Mesendoderm (in vitro differentiated cells): Measurements from ENCODE around the gene TXLNB.
A peak's percentile ranks its signal among the peaks of the same experiment; 100 is the strongest.

ENCODE experiments used
- DNase-seq: peaks from one replicate; pipeline ENCODE4 v3.0.0; 2013
- H2AK5ac ChIP-seq: 2 replicates; pipeline ENCODE4 v1.6.1; 2013; ENCODE audit warnings: low read length, inconsistent platforms
- H2BK120ac ChIP-seq: 2 replicates; pipeline ENCODE4 v1.6.1; 2013; ENCODE audit warnings: low read depth, mild to moderate bottlenecking, low read length, moderate library complexity, mixed read lengths
- H2BK15ac ChIP-seq: replicated peaks from 2 replicates; pipeline ENCODE4 v1.6.1; 2013; ENCODE audit warnings: low read depth, mild to moderate bottlenecking, moderate library complexity
- H2BK5ac ChIP-seq: 2 replicates; pipeline ENCODE4 v1.6.1; 2013; ENCODE audit warnings: low read length, inconsistent platforms
- H3K18ac ChIP-seq: 2 replicates; pipeline ENCODE4 v1.6.1; 2013; ENCODE audit warnings: mild to moderate bottlenecking, low read length, mixed read lengths
- H3K23ac ChIP-seq: one replicate; pipeline ENCODE4 v1.6.1; 2013; ENCODE audit warnings: low read length
- H3K27ac ChIP-seq: 2 replicates; pipeline ENCODE4 v1.5.1; 2013; ENCODE audit warnings: low read depth, mild to moderate bottlenecking, inconsistent platforms, low read length, moderate library complexity
- H3K27me3 ChIP-seq: 2 replicates; pipeline ENCODE4 v1.6.1; 2013; ENCODE audit warnings: low read length, control low read depth, mild to moderate bottlenecking, inconsistent platforms; ENCODE audit not compliant: insufficient read depth, poor library complexity
- H3K36me3 ChIP-seq: 2 replicates; pipeline ENCODE4 v1.6.1; 2013; ENCODE audit warnings: low read length, inconsistent platforms; ENCODE audit not compliant: control insufficient read depth, insufficient read depth
- H3K4ac ChIP-seq: one replicate; pipeline ENCODE4 v1.6.1; 2013; ENCODE audit warnings: low read depth, mild to moderate bottlenecking, low read length, moderate library complexity
- H3K4me1 ChIP-seq: 2 replicates; pipeline ENCODE4 v1.6.1; 2013; ENCODE audit warnings: low read depth, low read length, inconsistent platforms; ENCODE audit not compliant: control insufficient read depth
- H3K4me2 ChIP-seq: 2 replicates; pipeline ENCODE4 v1.6.1; 2013; ENCODE audit warnings: low read length
- H3K4me3 ChIP-seq: 2 replicates; pipeline ENCODE4 v1.5.1; 2013; ENCODE audit warnings: mild to moderate bottlenecking, low read length
- H3K56ac ChIP-seq: one replicate; pipeline ENCODE4 v1.6.1; 2013; ENCODE audit warnings: low read length
- H3K79me1 ChIP-seq: 2 replicates; pipeline ENCODE4 v1.6.1; 2013; ENCODE audit warnings: low read length, inconsistent platforms
- H3K79me2 ChIP-seq: 2 replicates; pipeline ENCODE4 v1.6.1; 2013; ENCODE audit warnings: mild to moderate bottlenecking, low read length; ENCODE audit not compliant: control insufficient read depth, insufficient read depth
- H3K9ac ChIP-seq: 2 replicates; pipeline ENCODE4 v1.6.1; 2013; ENCODE audit warnings: low read length, inconsistent platforms
- H4K5ac ChIP-seq: one replicate; pipeline ENCODE4 v1.6.1; 2013; ENCODE audit warnings: low read length
- H4K8ac ChIP-seq: one replicate; pipeline ENCODE4 v1.6.1; 2013; ENCODE audit warnings: low read depth, mild to moderate bottlenecking, control low read depth, low read length, moderate library complexity
- WGBS: extraction: QIAGEN DNeasy Blood & Tissue Kit; methylation state at CpG from one replicate; pipeline ENCODE4 v1.1.7; 2013; ENCODE audit warnings: low lambda C conversion rate, missing lambda C conversion rate; ENCODE audit not compliant: insufficient coverage; ENCODE audit errors: extremely low coverage; 5-methylcytosine and 5-hydroxymethylcytosine counted together

TXLNB gene

DNA sequence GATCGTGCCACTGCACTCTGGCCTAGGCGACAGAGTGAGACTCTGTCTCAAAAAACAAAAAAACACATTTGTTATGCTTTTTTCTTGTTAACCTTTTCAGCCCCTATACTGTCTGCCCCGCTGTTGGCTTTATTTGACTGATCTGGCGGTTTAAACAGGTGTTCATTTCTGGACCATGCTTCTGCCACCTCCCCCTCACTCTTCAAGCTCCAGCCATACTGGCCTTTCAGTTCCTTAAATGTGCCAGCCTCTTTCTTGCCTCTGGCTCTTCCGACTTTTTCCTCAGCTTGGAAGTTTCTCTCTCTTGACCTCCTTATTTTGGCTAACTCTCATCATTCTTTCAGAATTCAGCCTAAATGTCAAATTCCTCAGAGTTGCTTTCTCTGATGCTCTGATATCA is 35.2 kb upstream of the TXLNB start:
- H2BK120ac ChIP-seq, result no peak overlapping the region
- H3K23ac ChIP-seq, result no peak overlapping the region
- H2BK15ac ChIP-seq, result no peak overlapping the region
- no peaks in the 10 kb centered on the region for H3K79me1 ChIP-seq
- no peak overlapping the region for H4K5ac ChIP-seq
- H3K4me2 ChIP-seq, result no peak overlapping the region
- H3K27me3 ChIP-seq, result no peaks in the 10 kb centered on the region
- H2AK5ac ChIP-seq, result no peak overlapping the region
- peaks cover 1% of the 10 kb centered on the region for H3K4me1 ChIP-seq
- no peak overlapping the region for H3K4ac ChIP-seq
- no peak for DNase-seq
- no peak overlapping the region for H3K56ac ChIP-seq
- no peak overlapping the region for H3K4me3 ChIP-seq
- no peak overlapping the region for H3K18ac ChIP-seq
- H3K9ac ChIP-seq, result no peak overlapping the region
- H2BK5ac ChIP-seq, result no peak overlapping the region
- no peak overlapping the region for H3K27ac ChIP-seq
- WGBS, result no CpG with 5 or more reads among the region's 5 CpGs
- no peaks in the 10 kb centered on the region for H3K79me2 ChIP-seq
- H4K8ac ChIP-seq, result no peak overlapping the region
- no peaks in the 10 kb centered on the region for H3K36me3 ChIP-seq

GRCh38 chr6:139325686-139326085 is 33.9 kb upstream of the TXLNB start:
- no peak overlapping the region for H3K4me2 ChIP-seq
- H3K27ac ChIP-seq, result no peak overlapping the region
- peaks cover 1% of the 10 kb centered on the region for H3K4me1 ChIP-seq
- no peak overlapping the region for H3K18ac ChIP-seq
- no peak overlapping the region for H3K4ac ChIP-seq
- no peak overlapping the region for H3K4me3 ChIP-seq
- no peak for DNase-seq
- no peaks in the 10 kb centered on the region for H3K36me3 ChIP-seq
- no peak overlapping the region for H4K5ac ChIP-seq
- H3K9ac ChIP-seq, result no peak overlapping the region
- no peak overlapping the region for H2AK5ac ChIP-seq
- H3K56ac ChIP-seq, result no peak overlapping the region
- H4K8ac ChIP-seq, result no peak overlapping the region
- WGBS, result no CpG with 5 or more reads among the region's 1 CpG
- H3K79me2 ChIP-seq, result no peaks in the 10 kb centered on the region
- H3K79me1 ChIP-seq, result no peaks in the 10 kb centered on the region
- H2BK5ac ChIP-seq, result no peak overlapping the region
- H3K23ac ChIP-seq, result no peak overlapping the region
- H2BK120ac ChIP-seq, result no peak overlapping the region
- no peak overlapping the region for H2BK15ac ChIP-seq
- H3K27me3 ChIP-seq, result no peaks in the 10 kb centered on the region

DNA sequence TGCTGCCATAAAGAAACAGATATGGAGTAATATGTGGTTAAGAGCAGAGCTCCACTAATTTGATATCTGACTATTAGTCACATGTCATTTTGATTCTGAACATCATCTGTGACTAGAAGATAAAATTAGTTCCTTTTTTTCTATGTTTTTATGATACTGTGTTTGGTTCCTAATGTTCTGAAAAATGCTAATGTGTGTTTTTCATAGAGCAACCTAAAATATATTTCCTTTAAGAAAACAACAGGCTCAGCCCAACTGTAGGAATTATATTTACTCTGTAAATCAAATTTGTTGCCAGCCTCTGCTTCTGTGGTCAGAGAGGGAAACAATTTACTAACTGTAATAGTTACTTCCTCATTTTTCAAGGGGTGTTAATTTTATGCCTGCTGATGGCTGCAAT is 33.3 kb upstream of the TXLNB start:
- Histone ChIP-seq H3K23ac (no peak overlapping the region), H3K18ac (no peak overlapping the region), H3K27me3 (no peaks in the 10 kb centered on the region), H3K4ac (no peak overlapping the region), H3K27ac (no peak overlapping the region), H2AK5ac (no peak overlapping the region), H3K56ac (no peak overlapping the region), H4K8ac (no peak overlapping the region), H3K4me2 (no peak overlapping the region), H3K4me1 (peaks cover 1% of the 10 kb centered on the region), H3K79me1 (no peaks in the 10 kb centered on the region), H2BK120ac (no peak overlapping the region), H2BK15ac (no peak overlapping the region), H4K5ac (no peak overlapping the region), H2BK5ac (no peak overlapping the region), H3K9ac (no peak overlapping the region), H3K36me3 (no peaks in the 10 kb centered on the region), H3K4me3 (no peak overlapping the region), H3K79me2 (no peaks in the 10 kb centered on the region)
- no peak for DNase-seq

DNA sequence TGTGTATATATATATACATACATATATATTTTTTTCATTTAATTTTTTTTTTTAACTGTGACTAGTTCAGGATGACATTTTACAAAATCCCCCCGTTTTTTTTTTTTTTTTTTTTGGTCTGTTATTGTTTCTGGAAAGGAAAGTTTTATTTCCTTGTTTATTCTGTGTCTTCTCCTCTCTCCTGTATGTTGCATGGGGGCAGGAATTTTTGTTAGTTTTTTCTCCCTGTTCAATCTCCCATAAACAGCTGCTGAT is 32.4 kb upstream of the TXLNB start:
- H2BK15ac ChIP-seq, result no peak overlapping the region

GRCh38 chr6:139323511-139324300 is 31.9 kb upstream of the TXLNB start:
- no CpG with 5 or more reads among the region's 21 CpGs for WGBS
- Histone ChIP-seq H3K36me3 (no peaks in the 10 kb centered on the region), H3K56ac (no peak overlapping the region), H3K4me2 (no peak overlapping the region), H3K9ac (no peak overlapping the region), H3K27me3 (no peaks in the 10 kb centered on the region), H3K4me1 (peaks cover 1% of the 10 kb centered on the region), H3K23ac (no peak overlapping the region), H2BK15ac (no peak overlapping the region), H2BK120ac (no peak overlapping the region), H3K18ac (peak overlapping the region; percentile 53), H4K8ac (no peak overlapping the region), H4K5ac (no peak overlapping the region), H3K79me2 (no peaks in the 10 kb centered on the region), H3K27ac (no peak overlapping the region), H3K4me3 (no peak overlapping the region), H2AK5ac (no peak overlapping the region), H3K4ac (no peak overlapping the region), H2BK5ac (no peak overlapping the region), H3K79me1 (no peaks in the 10 kb centered on the region)
- DNase-seq, result peak; percentile 91

More for the DNA sequence above, 32.4 kb upstream of the TXLNB start:
- Histone ChIP-seq H3K4me3 (no peak overlapping the region), H2BK120ac (no peak overlapping the region), H4K8ac (peak overlapping the region; percentile 39), H3K27me3 (no peaks in the 10 kb centered on the region), H3K23ac (no peak overlapping the region), H3K79me2 (no peaks in the 10 kb centered on the region), H3K4me1 (peaks cover 1% of the 10 kb centered on the region), H3K9ac (no peak overlapping the region), H4K5ac (no peak overlapping the region), H2BK5ac (no peak overlapping the region), H3K36me3 (no peaks in the 10 kb centered on the region), H3K4me2 (no peak overlapping the region), H3K4ac (no peak overlapping the region), H3K79me1 (no peaks in the 10 kb centered on the region), H3K18ac (no peak overlapping the region), H2AK5ac (no peak overlapping the region), H3K27ac (no peak overlapping the region), H3K56ac (no peak overlapping the region)
- DNase-seq, result no peak
- WGBS, result no CpG with 5 or more reads among the region's 1 CpG

- no peak overlapping the region for H3K56ac ChIP-seq
- H3K4me1 ChIP-seq, result peaks cover 1% of the 10 kb centered on the region
- no peak for DNase-seq
- no peak overlapping the region for H3K9ac ChIP-seq
- H2BK5ac ChIP-seq, result no peak overlapping the region
- no CpG with 5 or more reads among the region's 2 CpGs for WGBS
- no peak overlapping the region for H2BK15ac ChIP-seq
- no peak overlapping the region for H2BK120ac ChIP-seq
- no peak overlapping the region for H2AK5ac ChIP-seq
- H3K79me1 ChIP-seq, result no peaks in the 10 kb centered on the region
- H4K8ac ChIP-seq, result no peak overlapping the region
- no peaks in the 10 kb centered on the region for H3K36me3 ChIP-seq
- H3K4me3 ChIP-seq, result no peak overlapping the region
- no peak overlapping the region for H3K27ac ChIP-seq
- no peak overlapping the region for H3K23ac ChIP-seq
- H4K5ac ChIP-seq, result no peak overlapping the region
- H3K27me3 ChIP-seq, result no peaks in the 10 kb centered on the region
- H3K79me2 ChIP-seq, result no peaks in the 10 kb centered on the region
- no peak overlapping the region for H3K4me2 ChIP-seq
- H3K18ac ChIP-seq, result no peak overlapping the region
- H3K4ac ChIP-seq, result no peak overlapping the region
These were observed 28.3 kb upstream of the TXLNB start for GRCh38 chr6:139320081-139320480.
